T-helper 1 cell treated with Interleukin-12 subunit alpha and Interleukin-12 subunit beta and Interleukin-4 antibody, amounts not matched to agents 30 μg/mL and 1 μg/mL, for 36 hours (primary cell): ENCODE measurements around the gene LRRC28.

ENCODE experiments used
- H3K27ac Mint-ChIP-seq: one replicate; pipeline ENCODE4 v1.8.0; 2021; ENCODE audit warnings: mild to moderate bottlenecking, mixed read lengths
- H3K27me3 Mint-ChIP-seq: one replicate; pipeline ENCODE4 v1.8.0; 2021; ENCODE audit warnings: low read depth, mixed read lengths
- H3K36me3 Mint-ChIP-seq: one replicate; pipeline ENCODE4 v1.8.0; 2021; ENCODE audit warnings: low read depth, mixed read lengths
- H3K4me1 Mint-ChIP-seq: one replicate; pipeline ENCODE4 v1.8.0; 2021; ENCODE audit warnings: low read depth, mixed read lengths
- H3K4me3 Mint-ChIP-seq: one replicate; pipeline ENCODE4 v1.8.0; 2021; ENCODE audit warnings: mild to moderate bottlenecking, moderate library complexity, mixed read lengths
- H3K9me3 Mint-ChIP-seq: one replicate; pipeline ENCODE4 v1.8.0; 2021; ENCODE audit warnings: mixed read lengths

The LRRC28 gene

DNA sequence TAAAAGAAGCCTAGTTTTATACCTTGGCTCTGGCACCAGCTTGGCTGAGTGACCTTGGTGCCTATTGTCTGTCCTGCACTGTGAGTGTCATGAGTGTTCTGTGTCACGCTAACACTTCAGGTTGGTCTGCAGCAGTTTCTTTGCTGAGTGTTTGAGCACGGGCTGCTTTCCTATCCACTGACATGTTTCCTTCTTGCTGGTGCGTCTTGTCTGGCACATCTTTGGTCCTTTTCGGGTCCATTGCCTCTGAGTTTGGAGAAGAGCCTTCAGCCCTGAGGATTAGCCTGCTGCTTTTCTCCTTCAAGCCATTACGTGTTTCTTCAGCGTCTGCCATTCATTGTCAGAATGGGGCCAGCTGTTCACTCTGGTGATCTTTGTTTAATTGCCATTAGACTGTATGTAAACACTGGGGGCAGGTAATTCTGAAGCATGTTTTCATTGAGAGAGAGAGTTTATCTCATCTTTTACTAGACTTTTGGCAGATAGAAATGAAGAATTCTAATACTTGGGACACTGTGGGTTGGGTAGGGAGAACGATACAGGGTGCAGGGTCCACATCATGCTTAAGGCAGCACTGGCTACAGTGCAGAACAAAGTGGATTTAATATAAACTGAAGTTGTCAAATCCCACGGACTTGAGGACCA is 55.5 kb downstream of the LRRC28 start:
- H3K4me3 Mint-ChIP-seq, result no peak overlapping the region
- no peaks in the 10 kb centered on the region for H3K27me3 Mint-ChIP-seq
- no peaks in the 10 kb centered on the region for H3K9me3 Mint-ChIP-seq
- H3K4me1 Mint-ChIP-seq, result peaks cover 1% of the 10 kb centered on the region
- no peak overlapping the region for H3K27ac Mint-ChIP-seq
- H3K36me3 Mint-ChIP-seq, result peaks cover 2% of the 10 kb centered on the region

DNA sequence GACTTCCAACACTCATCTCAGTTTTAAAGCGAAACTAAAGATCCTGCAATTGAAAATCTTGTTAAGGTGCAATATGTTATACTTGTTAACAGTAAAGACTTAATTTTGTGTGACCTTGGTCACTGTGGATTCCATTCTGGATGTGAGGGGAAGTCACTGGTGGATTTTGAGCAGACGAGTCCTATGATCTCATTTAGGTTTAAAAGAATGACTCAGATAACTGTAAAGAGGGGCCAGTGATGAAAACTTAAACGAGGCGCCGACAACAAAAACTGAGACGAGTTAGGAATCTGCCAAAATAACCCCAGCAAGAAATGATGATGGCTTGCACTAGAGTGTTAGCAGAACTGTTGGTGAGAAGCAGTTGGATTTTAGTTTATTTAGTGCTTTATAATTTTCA is 56.5 kb downstream of the LRRC28 start:
- Mint-ChIP-seq H3K27ac (no peak overlapping the region), H3K27me3 (no peaks in the 10 kb centered on the region), H3K9me3 (peaks cover 3% of the 10 kb centered on the region), H3K4me3 (no peak overlapping the region), H3K4me1 (peaks cover 1% of the 10 kb centered on the region), H3K36me3 (peaks cover 4% of the 10 kb centered on the region)

DNA sequence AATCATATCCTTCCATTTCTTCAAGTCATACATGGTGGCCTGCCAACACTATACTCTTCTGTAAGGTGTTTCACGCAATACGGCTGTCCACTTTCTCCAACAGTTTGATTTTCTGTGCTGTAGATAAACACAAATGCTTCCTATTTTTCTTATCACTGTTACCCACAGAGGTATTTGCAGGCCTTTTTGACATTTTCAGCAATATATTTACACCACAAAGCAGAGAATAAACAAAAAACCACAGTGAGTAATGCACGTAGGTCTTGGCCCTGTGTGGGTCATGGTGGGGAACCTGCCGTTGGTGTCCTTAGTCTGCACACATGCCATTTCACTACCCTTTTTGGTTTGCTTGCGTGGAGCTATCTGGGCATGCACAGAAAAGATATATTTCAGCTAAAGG is 59.5 kb downstream of the LRRC28 start:
- no peak overlapping the region for H3K4me3 Mint-ChIP-seq
- H3K9me3 Mint-ChIP-seq, result peaks cover 10% of the 10 kb centered on the region
- H3K27me3 Mint-ChIP-seq, result no peaks in the 10 kb centered on the region
- H3K4me1 Mint-ChIP-seq, result peaks cover 1% of the 10 kb centered on the region
- no peak overlapping the region for H3K27ac Mint-ChIP-seq
- H3K36me3 Mint-ChIP-seq, result peaks cover 8% of the 10 kb centered on the region

DNA sequence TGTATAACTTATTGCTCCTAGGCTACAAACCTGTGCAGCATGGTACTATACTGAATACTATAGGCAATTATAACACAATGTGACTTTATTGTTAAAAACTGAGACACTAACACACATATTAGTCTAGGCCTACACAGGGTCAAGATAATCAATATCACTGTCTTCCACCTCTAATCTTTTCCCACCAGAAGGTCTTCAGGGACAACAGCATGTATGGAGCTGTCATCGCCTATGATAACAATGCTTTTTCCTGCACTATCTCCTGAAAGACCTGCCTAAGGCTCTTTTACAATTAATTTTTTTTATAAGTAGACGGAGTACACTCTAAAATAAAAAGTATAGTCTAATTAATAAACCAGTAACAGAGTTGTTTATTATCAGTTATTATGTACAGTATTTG is 60.9 kb downstream of the LRRC28 start:
- no peaks in the 10 kb centered on the region for H3K27me3 Mint-ChIP-seq
- H3K36me3 Mint-ChIP-seq, result peaks cover 8% of the 10 kb centered on the region
- no peak overlapping the region for H3K4me3 Mint-ChIP-seq
- H3K9me3 Mint-ChIP-seq, result peaks cover 10% of the 10 kb centered on the region
- peaks cover 1% of the 10 kb centered on the region for H3K4me1 Mint-ChIP-seq
- no peak overlapping the region for H3K27ac Mint-ChIP-seq

DNA sequence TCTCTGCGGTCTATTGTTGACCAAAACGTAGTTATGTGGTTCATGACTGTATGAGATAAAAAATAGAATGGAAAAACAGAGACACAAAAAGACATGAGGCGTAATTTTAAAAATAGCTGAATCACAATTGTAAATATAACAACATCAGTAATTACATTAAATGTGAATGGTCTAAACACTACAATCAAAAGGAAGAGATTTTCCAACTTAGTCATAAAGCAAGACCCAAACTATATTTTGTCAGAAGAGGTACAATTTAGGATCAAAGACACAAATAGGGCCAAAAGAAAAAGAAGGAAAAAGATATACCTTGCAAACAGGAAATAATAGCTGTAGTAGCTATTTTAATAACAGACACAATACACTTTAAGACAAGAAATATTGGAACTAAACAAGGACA is 61.5 kb downstream of the LRRC28 start:
- Mint-ChIP-seq H3K27me3 (no peaks in the 10 kb centered on the region), H3K4me1 (no peaks in the 10 kb centered on the region), H3K36me3 (peaks cover 8% of the 10 kb centered on the region), H3K4me3 (no peak overlapping the region), H3K27ac (no peak overlapping the region), H3K9me3 (peaks cover 10% of the 10 kb centered on the region)

DNA sequence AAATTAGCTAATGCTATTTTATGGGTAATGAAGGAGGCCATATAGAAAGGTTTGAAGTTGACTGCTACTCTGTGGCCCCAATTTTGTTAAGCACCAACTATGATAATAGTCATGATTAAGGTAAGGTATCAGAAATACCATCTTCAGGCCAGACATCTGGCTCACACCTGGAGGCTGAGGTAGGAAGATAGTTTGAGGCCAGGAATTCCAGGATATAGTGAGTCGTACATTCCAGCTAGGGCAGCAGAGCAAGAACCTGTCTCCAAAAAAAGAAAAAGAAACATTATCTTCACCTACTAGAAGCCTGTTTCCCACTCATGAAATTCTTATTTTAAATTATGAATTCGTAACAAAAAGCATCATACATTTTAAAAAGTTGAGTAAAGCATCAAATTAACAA is 64.4 kb downstream of the LRRC28 start:
- Mint-ChIP-seq H3K27me3 (no peaks in the 10 kb centered on the region), H3K36me3 (peaks cover 7% of the 10 kb centered on the region), H3K4me1 (no peaks in the 10 kb centered on the region), H3K9me3 (peaks cover 10% of the 10 kb centered on the region), H3K4me3 (no peak overlapping the region), H3K27ac (no peak overlapping the region)

DNA sequence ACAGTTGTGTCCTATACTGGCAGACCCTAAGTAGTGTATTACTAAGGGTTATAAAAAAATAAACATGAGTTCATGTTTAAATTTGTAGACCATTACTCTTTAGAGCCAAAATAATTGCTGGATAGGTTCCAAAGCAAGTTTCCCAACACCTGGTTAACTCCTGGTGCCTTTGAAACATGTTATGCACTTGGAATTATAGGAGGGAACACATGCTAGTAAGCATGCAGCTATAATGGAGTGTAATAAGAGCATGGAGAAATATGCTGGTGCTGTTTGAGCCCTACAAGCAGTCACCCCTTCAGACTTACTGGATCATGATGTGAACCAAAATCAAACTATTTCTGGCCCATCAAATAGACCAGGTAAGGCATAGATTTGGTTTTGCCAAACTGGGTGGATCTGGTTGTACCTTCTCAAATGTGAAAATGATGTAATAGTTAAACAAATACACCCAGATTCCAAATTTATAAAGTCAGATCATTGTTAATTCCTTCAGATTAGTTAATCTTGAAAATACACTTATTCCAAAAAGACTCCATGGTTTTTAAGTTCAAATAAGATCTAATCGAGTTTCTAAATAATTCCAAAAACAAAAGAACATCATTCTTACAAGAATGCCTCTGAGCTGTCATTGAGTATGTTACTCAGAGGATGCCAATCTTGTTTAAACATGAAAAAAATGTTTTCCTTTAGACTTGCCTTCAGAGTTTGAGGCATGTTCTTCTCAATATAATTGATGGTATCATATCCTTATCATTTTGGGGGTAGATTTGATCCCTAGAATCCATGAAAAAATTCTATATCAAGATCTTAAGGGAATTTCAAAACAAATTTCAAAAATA is 69.3 kb downstream of the LRRC28 start:
- no peaks in the 10 kb centered on the region for H3K27me3 Mint-ChIP-seq
- H3K36me3 Mint-ChIP-seq, result no peaks in the 10 kb centered on the region
- no peaks in the 10 kb centered on the region for H3K9me3 Mint-ChIP-seq
- no peak overlapping the region for H3K27ac Mint-ChIP-seq
- H3K4me1 Mint-ChIP-seq, result peaks cover 2% of the 10 kb centered on the region
- no peak overlapping the region for H3K4me3 Mint-ChIP-seq

DNA sequence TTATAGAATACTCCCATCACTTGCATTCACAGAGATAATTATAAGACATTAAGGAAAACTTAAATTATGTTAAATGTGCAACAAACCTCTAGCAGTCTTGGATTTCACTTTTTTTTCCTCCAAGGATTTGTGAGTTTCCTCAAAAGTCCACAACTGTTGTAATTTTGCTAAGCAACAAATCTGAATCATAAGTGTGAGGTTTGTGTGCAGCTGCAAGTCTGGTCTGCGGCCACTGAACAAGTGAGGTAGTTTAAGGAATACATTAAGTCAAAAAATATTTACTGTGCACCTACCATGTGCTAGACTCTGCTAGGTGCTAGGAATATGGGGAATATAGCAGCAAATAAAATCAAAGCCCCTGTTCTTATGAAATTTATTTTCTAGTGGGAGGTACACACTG is 70.2 kb downstream of the LRRC28 start:
- Mint-ChIP-seq H3K27me3 (no peaks in the 10 kb centered on the region), H3K36me3 (no peaks in the 10 kb centered on the region), H3K4me1 (peaks cover 2% of the 10 kb centered on the region), H3K27ac (no peak overlapping the region), H3K9me3 (no peaks in the 10 kb centered on the region), H3K4me3 (no peak overlapping the region)

DNA sequence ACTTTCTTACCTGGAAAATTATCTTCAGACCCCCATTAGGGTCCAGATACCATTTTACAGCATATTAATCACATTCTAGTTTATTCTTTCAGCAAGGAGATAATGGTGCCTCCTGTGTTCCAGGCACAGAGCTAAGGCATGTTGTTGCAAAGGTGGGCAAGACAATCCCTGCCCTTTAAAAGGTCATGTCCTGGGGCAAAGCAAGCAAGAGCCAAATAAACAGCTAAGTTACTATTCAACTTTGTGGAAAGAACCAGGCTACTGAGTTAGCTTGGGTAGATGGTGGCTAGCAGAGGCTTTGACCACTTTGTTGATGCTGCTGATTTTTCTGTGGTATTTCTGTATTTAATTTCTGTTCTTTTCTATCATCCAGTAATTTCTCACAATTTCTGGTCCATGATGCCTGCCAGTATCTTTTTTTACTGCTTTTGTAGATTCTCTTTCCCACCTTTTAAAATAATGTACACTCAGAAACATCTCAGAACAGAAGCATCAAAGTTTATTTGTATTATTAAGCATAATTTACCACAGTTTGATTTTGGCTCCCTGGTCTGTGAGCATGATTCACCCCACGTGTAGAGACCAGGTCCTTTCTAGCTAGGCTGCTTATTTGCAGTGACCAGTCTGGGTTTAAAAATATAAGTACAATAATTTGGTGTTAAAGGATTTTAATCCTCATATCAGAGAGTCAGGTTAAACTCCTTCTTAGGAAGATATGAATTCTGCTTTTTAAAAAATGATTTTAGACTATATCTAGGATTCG is 71.5 kb downstream of the LRRC28 start:
- Mint-ChIP-seq H3K4me3 (no peak overlapping the region), H3K27ac (no peak overlapping the region), H3K4me1 (peaks cover 2% of the 10 kb centered on the region), H3K27me3 (no peaks in the 10 kb centered on the region), H3K36me3 (no peaks in the 10 kb centered on the region), H3K9me3 (no peaks in the 10 kb centered on the region)

DNA sequence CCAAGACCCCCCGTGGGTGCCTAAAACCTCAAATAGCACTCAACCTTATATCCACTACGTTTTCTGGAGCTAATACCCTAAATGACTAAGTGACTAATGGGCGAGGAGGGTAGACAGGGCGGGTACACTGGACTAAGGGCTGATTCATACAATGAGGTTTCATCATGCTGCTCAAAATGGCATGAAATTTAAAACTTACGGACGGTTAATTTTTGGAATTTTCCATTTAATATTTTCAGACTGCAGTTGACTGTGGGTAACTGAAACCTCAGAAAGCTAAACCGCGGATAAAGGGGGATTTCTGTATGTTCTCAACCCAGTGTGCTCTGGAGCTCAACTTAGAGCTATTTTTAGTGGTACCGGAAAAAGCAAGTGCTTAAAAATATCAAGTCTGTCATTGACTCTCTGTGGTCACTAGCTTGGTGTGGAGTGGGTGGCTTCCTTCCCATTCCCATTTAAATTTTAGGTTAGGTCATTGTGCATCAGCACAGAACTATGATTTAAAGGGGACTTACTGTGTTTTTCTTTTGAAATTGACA is 72.9 kb downstream of the LRRC28 start:
- no peaks in the 10 kb centered on the region for H3K27me3 Mint-ChIP-seq
- H3K9me3 Mint-ChIP-seq, result no peaks in the 10 kb centered on the region
- no peak overlapping the region for H3K4me3 Mint-ChIP-seq
- H3K4me1 Mint-ChIP-seq, result peaks cover 2% of the 10 kb centered on the region
- H3K27ac Mint-ChIP-seq, result no peak overlapping the region
- H3K36me3 Mint-ChIP-seq, result no peaks in the 10 kb centered on the region

DNA sequence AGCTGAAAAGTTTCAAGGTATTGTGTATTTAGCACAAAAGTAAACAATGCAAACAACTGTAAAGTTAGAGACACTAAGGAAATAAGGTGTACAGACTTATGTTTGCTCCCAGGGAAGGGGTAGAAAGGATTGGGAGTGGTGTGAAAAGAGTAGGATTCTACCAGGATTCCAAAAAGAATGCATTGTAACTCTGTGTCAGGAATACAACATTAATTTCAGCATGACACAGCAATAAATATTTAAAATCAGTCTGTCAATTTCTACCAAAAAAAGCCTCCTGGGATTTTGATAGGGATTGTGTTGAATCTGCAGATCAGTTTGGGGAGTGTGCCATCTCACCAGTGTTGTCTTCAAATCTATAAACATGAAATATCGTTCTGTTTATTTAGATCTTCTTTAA is 73.4 kb downstream of the LRRC28 start:
- Mint-ChIP-seq H3K27ac (no peak overlapping the region), H3K27me3 (no peaks in the 10 kb centered on the region), H3K36me3 (no peaks in the 10 kb centered on the region), H3K4me3 (no peak overlapping the region), H3K9me3 (no peaks in the 10 kb centered on the region), H3K4me1 (peaks cover 2% of the 10 kb centered on the region)

DNA sequence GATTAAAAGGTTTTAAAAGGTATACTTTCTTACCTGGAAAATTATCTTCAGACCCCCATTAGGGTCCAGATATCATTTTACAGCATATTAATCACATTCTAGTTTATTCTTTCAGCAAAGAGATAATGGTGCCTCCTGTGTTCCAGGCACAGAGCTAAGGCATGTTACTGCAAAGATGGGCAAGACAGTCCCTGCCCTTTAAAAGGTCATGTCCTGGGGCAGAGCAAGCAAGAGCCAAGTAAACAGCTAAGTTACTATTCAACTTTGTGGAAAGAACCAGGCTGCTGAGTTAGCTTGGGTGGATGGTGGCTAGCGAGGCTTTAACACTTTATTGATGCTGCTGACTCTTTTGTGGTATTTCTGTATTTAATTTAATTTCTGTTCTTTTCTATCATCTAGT is 75.0 kb downstream of the LRRC28 start:
- Mint-ChIP-seq H3K36me3 (peaks cover under 1% of the 10 kb centered on the region), H3K4me1 (peaks cover 2% of the 10 kb centered on the region), H3K27me3 (no peaks in the 10 kb centered on the region), H3K4me3 (no peak overlapping the region), H3K27ac (no peak overlapping the region), H3K9me3 (no peaks in the 10 kb centered on the region)

DNA sequence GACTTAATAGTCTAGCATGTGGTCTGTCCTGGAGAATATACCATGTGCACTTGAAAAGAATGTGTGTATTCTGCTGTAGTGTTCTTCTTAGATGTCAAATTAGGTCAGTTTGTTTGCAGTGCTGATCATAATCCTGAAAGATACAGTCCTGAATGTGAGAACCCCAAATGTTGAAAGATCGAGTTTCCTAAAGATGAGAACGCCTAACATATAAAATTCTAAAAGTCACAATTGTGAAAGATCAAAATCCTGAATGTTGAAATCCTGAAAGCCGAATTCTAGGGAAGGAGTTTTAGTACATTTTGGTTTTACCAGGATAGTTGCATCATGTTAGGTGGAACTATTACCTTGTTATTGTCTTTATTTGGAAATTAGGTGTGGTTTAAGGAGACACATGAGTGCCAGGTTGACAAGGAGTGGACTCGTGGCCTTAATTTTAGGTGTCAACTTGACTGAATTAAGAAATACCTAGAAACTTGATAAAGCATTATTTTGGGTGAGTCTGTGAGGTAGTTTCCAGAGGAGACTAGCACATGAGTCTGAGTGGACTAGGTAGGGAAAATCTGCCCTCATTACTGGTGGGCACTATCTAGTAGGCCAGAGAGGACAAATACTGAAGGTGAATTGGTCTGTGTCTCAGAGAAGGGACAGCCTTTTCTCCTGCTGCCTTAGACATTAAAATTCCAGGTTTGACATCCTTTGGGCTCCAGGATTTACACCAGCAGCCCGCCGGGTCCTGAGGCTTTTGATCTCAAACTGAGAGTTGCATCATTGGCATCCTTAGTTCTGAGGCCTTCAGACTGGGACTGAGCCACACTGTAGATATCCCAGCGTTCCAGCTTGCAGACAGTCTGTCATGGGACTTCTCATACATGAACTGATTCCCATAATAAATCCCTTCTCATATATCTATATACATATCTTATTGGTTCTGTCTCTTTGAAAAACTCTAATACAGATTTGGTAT is 77.1 kb downstream of the LRRC28 start:
- peaks cover 2% of the 10 kb centered on the region for H3K4me1 Mint-ChIP-seq
- H3K36me3 Mint-ChIP-seq, result peaks cover 4% of the 10 kb centered on the region
- H3K27ac Mint-ChIP-seq, result no peak overlapping the region
- no peak overlapping the region for H3K4me3 Mint-ChIP-seq
- no peaks in the 10 kb centered on the region for H3K27me3 Mint-ChIP-seq
- no peaks in the 10 kb centered on the region for H3K9me3 Mint-ChIP-seq

DNA sequence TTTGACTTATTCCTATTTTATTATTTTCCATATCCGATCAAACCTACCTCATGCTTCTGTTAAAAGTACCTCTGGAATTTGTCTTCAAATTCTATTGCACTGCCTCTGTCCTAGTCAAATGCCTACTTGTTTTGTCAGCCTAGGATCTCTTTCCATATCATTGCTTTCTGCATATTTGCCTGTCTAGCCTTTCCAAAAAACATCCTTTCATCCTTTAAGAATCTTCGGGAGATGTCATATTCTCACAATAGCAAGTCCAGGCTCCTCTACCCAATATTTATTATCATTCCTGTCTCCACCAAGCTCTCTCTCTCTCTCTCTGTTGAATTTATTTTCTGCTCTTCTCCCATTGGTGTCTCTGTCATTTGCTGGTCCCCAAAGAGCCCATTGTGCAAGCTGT is 80.1 kb downstream of the LRRC28 start:
- Mint-ChIP-seq H3K27ac (no peak overlapping the region), H3K4me3 (no peak overlapping the region), H3K36me3 (peaks cover 6% of the 10 kb centered on the region), H3K27me3 (no peaks in the 10 kb centered on the region), H3K4me1 (no peaks in the 10 kb centered on the region), H3K9me3 (no peaks in the 10 kb centered on the region)
